Coronary artery (tissue), 2 donors: ENCODE data around the gene CNPY1.
A peak's percentile ranks its signal among the peaks of the same experiment; 100 is the strongest.

Source experiments
- DNase-seq: peaks from one replicate; pipeline ENCODE4 v3.0.0-alpha.2; 2017; ENCODE audit warnings: low spot score
- H3K27ac ChIP-seq, 2 donors: fragments of 200-600 bp; sonication (generic); one replicate each; pipeline ENCODE4 v1.5.1; 2016 to 2019
- H3K4me3 ChIP-seq: fragments of 200-600 bp; sonication (generic); 2 replicates; pipeline ENCODE4 v1.5.1; 2016; ENCODE audit warnings: mild to moderate bottlenecking, moderate library complexity
- CTCF ChIP-seq: fragments of 200-600 bp; sonication (generic); IDR thresholded peaks from one replicate; pipeline ENCODE4 v1.5.1; 2019; ENCODE audit warnings: antibody characterized with exemption

Gene CNPY1

GRCh38 chr7:155494551-155494950 lies 51.8 kb downstream of the CNPY1 start:
- DNase-seq: no peak
- no peak overlapping the region for H3K27ac ChIP-seq
- no peak for TF ChIP-seq CTCF
- H3K4me3 ChIP-seq: no peak overlapping the region

GRCh38 chr7:155493744-155494538 lies 52.4 kb downstream of the CNPY1 start:
- DNase-seq: no peak
- H3K27ac ChIP-seq: no peak overlapping the region
- TF ChIP-seq CTCF: no peak
- no peak overlapping the region for H3K4me3 ChIP-seq

GRCh38 chr7:155491812-155492211 lies 54.5 kb downstream of the CNPY1 start:
- no peak for DNase-seq
- Histone ChIP-seq H3K27ac (no peak overlapping the region), H3K4me3 (no peak overlapping the region)
- TF ChIP-seq CTCF: no peak

GRCh38 chr7:155490697-155491628 lies 55.4 kb downstream of the CNPY1 start:
- peak overlapping the region; percentile 63 for H3K4me3 ChIP-seq
- peak overlapping the region in 1 of 2 donors; percentile 16 for H3K27ac ChIP-seq
- no peak for TF ChIP-seq CTCF
- DNase-seq: no peak

- TF ChIP-seq CTCF: no peak
- H3K4me3 ChIP-seq: peak overlapping the region; percentile 63
- DNase-seq: no peak
- H3K27ac ChIP-seq: no peak overlapping the region
Observed at GRCh38 chr7:155489862-155490696, 56.3 kb downstream of the CNPY1 start.

GRCh38 chr7:155489158-155489840 lies 57.1 kb downstream of the CNPY1 start:
- DNase-seq: no peak
- no peak for TF ChIP-seq CTCF
- Histone ChIP-seq H3K4me3 (no peak overlapping the region), H3K27ac (no peak overlapping the region)
